ENCODE data around the gene EID2. TPM values are rescaled to one million over a fixed set of nuclear protein-coding genes. Genes with fewer than 3 reads are reported as not detected.

Gene EID2
- total RNA-seq, 1 donor from 2014 or later, result 17.0 TPM

- Mint-ChIP-seq H3K9me3 (no peaks in the 10 kb centered on the region), H3K36me3 (ENCODE audit: low read depth) (peaks cover 4% of the 10 kb centered on the region), H3K27me3 (ENCODE audit: insufficient read depth) (peaks cover 36% of the 10 kb centered on the region), H3K4me3 (no peak overlapping the region), H3K27ac (no peak overlapping the region), H3K4me1 (ENCODE audit: low read depth) (peaks cover 14% of the 10 kb centered on the region)
- no peak for DNase-seq (ENCODE audit: low spot score)
- intact Hi-C loops (cut with micrococcal nuclease), result no loop called here
These were observed 43.9 kb downstream of the EID2 start for GRCh38 chr19:39496063-39496462.

- DNase-seq (ENCODE audit: low spot score), result no peak
- H3K27me3 Mint-ChIP-seq (ENCODE audit: insufficient read depth), result peaks cover 24% of the 10 kb centered on the region
- H3K27ac Mint-ChIP-seq, result no peak overlapping the region
- intact Hi-C loops (cut with micrococcal nuclease), result no loop called here
- no peak overlapping the region for H3K4me3 Mint-ChIP-seq
- peaks cover 11% of the 10 kb centered on the region for H3K4me1 Mint-ChIP-seq (ENCODE audit: low read depth)
- H3K9me3 Mint-ChIP-seq, result no peaks in the 10 kb centered on the region
- H3K36me3 Mint-ChIP-seq (ENCODE audit: low read depth), result peaks cover 7% of the 10 kb centered on the region
These were observed 45.3 kb downstream of the EID2 start for GRCh38 chr19:39494661-39495060.

- DNase-seq (ENCODE audit: low spot score), result no peak
- Mint-ChIP-seq H3K4me3 (no peak overlapping the region), H3K36me3 (ENCODE audit: low read depth) (peaks cover 17% of the 10 kb centered on the region), H3K9me3 (no peaks in the 10 kb centered on the region), H3K27ac (no peak overlapping the region), H3K4me1 (ENCODE audit: low read depth) (no peaks in the 10 kb centered on the region), H3K27me3 (ENCODE audit: insufficient read depth) (peaks cover 11% of the 10 kb centered on the region)
- intact Hi-C loops (cut with micrococcal nuclease), result no loop called here
These were observed 47.2 kb downstream of the EID2 start for GRCh38 chr19:39492788-39493187.

GRCh38 chr19:39492225-39492624 lies 47.7 kb downstream of the EID2 start:
- H3K9me3 Mint-ChIP-seq, result no peaks in the 10 kb centered on the region
- intact Hi-C loops (cut with micrococcal nuclease), result no loop called here
- no peak overlapping the region for H3K4me3 Mint-ChIP-seq
- H3K36me3 Mint-ChIP-seq (ENCODE audit: low read depth), result peaks cover 18% of the 10 kb centered on the region
- peaks cover 5% of the 10 kb centered on the region for H3K27me3 Mint-ChIP-seq (ENCODE audit: insufficient read depth)
- no peak overlapping the region for H3K27ac Mint-ChIP-seq
- no peak for DNase-seq (ENCODE audit: low spot score)
- no peaks in the 10 kb centered on the region for H3K4me1 Mint-ChIP-seq (ENCODE audit: low read depth)

- H3K9me3 Mint-ChIP-seq, result no peaks in the 10 kb centered on the region
- intact Hi-C loops (cut with micrococcal nuclease), result no loop called here
- no peaks in the 10 kb centered on the region for H3K27me3 Mint-ChIP-seq (ENCODE audit: insufficient read depth)
- DNase-seq (ENCODE audit: low spot score), result no peak
- no peak overlapping the region for H3K27ac Mint-ChIP-seq
- peaks cover 29% of the 10 kb centered on the region for H3K36me3 Mint-ChIP-seq (ENCODE audit: low read depth)
- H3K4me3 Mint-ChIP-seq, result no peak overlapping the region
- no peaks in the 10 kb centered on the region for H3K4me1 Mint-ChIP-seq (ENCODE audit: low read depth)
These were observed 50.2 kb downstream of the EID2 start for GRCh38 chr19:39489756-39490155.

Other genes starting within 250 kb of the EID2 start
- gene IFNL1, start 243.8 kb downstream of the EID2 start, total RNA-seq, result 0.23 TPM in 1 of 2 replicates, not detected in the other
- 5.7 and 6.0 TPM in 2 replicates for gene LRFN1, start 219.3 kb downstream of the EID2 start, total RNA-seq
- gene GMFG, start 204.1 kb downstream of the EID2 start, total RNA-seq, result 355 and 359 TPM in 2 replicates
- 71.3 and 71.8 TPM in 2 replicates for gene SAMD4B, start 197.7 kb downstream of the EID2 start, total RNA-seq
- 54.8 and 57.3 TPM in 2 replicates for gene PAF1, start 149.1 kb downstream of the EID2 start, total RNA-seq
- gene MED29, start 148.8 kb downstream of the EID2 start, total RNA-seq, result 37.5 and 45.8 TPM in 2 replicates
- 31.2 and 32.0 TPM in 2 replicates for gene ZFP36, start 133.3 kb downstream of the EID2 start, total RNA-seq
- gene PLEKHG2, start 127.5 kb downstream of the EID2 start, total RNA-seq, result 43.9 and 47.3 TPM in 2 replicates
- 2,440 and 2,532 TPM in 2 replicates for gene RPS16, start 104.2 kb downstream of the EID2 start, total RNA-seq
- gene SUPT5H, start 94.6 kb downstream of the EID2 start, total RNA-seq, result 200 and 203 TPM in 2 replicates
- 121 and 127 TPM in 2 replicates for gene TIMM50, start 59.3 kb downstream of the EID2 start, total RNA-seq
- 1.6 and 2.1 TPM in 2 replicates for gene DLL3, start 41.2 kb downstream of the EID2 start, total RNA-seq
- gene SELENOV, start 25.0 kb downstream of the EID2 start, total RNA-seq, result not detected in 2 replicates
- 3.2 and 3.7 TPM in 2 replicates for gene EID2B, start 7.3 kb downstream of the EID2 start, total RNA-seq
- gene LGALS13, start 62.4 kb upstream of the EID2 start, total RNA-seq, result not detected in 2 replicates
- not detected in 2 replicates for gene LGALS16, start 115.8 kb upstream of the EID2 start, total RNA-seq
- gene LGALS14, start 164.3 kb upstream of the EID2 start, total RNA-seq, result 0.56 TPM in 1 of 2 replicates, not detected in the other
- gene CLC, start 197.9 kb upstream of the EID2 start, total RNA-seq, result 2.3 and 2.6 TPM in 2 replicates
- gene LEUTX, start 238.7 kb upstream of the EID2 start, total RNA-seq, result not detected in 2 replicates

Data from activated T-helper 1 cell treated with anti-CD3 and anti-CD28 coated beads, Interleukin-12 subunit alpha, Interleukin-12 subunit beta, Interleukin-2, Interleukin-4 antibody, amounts not matched to agents 30 ng/mL and 10 ng/mL and 1 ng/mL, durations not matched to agents 14 hours and 24 hours and 36 hours (primary cell).